KBM-7 (cell line): Measurements from ENCODE around the gene ATG16L2.
"Not testable (repeated sequence)": the region's sequence is repeated elsewhere in the genome, so short reads cannot be mapped to it uniquely, and the experiment has no call there.

Source experiments
- DNase-seq: peaks from one replicate; pipeline ENCODE4 v3.0.0-alpha.2; 2015
- in situ Hi-C: fragments of 300-500 bp; cut with MboI; formaldehyde crosslinking; loops from 2 replicates; pipeline ENCODE4 v1.14.3; 2020; ENCODE audit warnings: low sequenced_read_pairs, low pct_unique_long_range_greater_than_20kb, mixed read lengths

Gene ATG16L2

DNA sequence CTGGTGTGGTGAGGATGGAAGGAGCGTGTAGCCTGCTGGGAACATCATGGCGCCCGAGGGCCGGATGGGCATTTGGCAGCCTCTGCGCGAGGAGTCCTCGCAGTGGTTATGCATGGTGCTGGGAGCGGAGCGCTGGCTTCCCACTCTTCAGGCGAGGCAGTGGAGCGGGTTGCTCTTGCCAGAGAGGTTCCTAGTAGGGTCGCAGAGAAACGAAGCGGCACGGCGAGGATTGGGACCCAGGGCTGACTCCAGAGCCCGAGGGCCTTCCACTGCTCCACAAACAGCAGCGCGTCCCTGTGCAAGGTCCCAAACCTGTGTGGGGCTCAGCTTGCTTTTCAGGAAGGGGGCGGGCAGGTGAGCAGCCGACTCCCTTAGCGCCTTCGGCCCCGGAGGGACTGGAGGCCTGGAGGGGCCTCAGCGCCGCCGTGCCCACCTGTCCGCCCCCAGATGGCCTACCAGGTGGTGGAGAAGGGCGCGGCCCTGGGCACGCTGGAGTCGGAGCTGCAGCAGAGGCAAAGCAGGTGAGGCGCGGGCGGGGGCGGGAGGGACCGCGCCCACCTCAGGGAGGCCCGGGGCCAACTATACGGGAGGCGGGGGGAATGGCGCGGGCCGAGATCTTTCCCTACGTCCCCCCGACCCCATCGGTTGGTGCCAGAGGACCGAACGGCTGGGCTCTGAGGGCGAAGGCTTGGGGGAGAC lies 7.2 kb downstream of the ATG16L2 start:
- no peak for DNase-seq
- in situ Hi-C loops, result no loop called here

DNA sequence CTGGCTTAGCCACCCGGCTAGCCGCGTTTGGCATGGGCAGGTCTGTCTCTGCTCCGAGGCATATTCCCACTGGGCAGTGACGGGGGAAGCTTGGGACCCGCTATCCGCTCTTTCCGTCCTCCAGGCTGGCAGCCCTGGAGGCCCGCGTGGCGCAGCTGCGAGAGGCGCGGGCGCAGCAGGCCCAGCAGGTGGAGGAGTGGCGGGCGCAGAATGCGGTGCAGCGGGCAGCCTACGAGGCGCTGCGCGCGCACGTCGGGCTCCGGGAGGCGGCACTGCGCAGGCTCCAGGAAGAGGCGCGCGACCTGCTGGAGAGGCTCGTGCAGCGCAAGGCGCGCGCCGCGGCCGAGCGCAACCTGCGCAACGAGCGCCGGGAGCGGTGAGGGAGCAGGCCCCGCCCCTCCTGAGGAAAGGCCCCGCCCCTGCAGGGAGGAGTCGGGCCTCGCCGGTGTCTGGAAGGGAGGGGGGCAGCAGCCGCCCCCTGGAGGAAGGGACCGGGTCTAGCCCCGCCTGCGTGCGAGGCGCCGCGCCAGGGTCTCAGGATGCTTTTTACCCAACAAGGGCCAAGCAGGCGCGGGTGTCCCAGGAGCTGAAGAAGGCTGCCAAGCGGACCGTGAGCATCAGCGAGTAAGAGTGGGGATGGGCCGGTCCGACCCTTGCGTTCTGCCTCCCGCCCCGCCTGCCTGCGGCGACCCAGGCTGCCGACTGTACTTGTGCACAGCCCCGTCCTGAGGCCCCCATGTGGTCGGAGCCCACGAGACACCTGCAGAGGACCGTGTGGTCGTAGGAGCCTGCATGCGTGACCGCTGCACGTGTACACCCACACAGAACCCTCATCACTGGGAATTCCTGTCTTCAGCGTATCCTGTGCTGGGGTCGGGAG lies 7.9 kb downstream of the ATG16L2 start:
- in situ Hi-C loops, result no loop called here

DNA sequence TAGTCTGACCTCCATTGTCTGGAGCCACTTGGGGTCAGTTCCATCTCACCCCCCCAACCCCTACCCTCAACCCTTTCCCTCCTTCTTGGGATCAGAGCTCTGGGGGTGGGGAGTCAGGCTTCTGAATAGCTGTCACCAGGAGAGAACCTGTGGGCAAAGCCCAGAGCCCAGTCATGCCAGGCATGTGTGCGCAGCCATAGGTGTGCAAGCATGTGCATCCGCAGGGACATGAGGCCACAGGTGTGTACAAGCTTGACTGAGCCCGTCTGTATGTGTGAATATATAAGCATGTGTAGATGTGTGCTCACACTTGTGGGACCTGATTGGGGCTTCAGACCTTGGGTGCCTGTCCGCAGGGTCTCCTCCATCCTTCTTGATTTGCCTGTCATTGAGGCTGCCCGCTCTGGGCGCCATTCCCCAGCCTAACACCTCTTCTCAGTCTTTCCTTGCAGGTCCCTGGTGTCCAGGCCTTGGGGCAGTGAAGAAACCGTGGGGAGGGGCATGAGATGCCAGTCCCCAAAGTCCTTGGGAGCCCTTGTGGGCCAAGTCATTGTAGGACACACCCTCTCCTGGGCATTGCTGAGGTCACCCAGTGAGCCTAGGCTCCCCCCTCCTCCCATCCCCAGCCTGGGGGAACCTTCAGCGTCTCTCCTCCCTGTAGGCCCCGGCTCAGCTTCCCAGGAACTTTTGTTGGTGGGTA lies 9.0 kb downstream of the ATG16L2 start:
- in situ Hi-C loops, result no loop called here
- DNase-seq, result no peak

More for the DNA sequence above, 7.9 kb downstream of the ATG16L2 start:
- DNase-seq, result no peak

DNA sequence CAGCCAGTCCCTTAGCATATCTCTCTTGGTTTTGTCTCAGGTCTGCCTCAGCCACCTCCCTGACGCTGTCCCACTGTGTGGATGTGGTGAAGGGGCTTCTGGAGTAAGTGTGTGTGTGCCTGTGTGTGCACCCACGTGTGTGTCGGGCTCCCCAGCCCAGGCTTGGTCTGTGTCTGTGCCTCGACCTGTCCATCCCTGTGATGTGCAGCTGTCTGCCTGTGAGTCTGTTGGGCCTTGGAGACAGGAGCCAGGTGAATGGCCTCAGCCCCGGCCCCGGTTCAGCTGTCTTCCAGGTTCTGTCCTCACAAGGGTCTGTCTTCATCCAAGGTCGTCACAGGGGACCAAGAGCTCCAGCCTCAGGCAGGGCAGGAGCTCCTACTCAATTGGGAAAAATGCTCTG lies 9.8 kb downstream of the ATG16L2 start:
- in situ Hi-C loops, result no loop called here
- DNase-seq, result no peak

DNA sequence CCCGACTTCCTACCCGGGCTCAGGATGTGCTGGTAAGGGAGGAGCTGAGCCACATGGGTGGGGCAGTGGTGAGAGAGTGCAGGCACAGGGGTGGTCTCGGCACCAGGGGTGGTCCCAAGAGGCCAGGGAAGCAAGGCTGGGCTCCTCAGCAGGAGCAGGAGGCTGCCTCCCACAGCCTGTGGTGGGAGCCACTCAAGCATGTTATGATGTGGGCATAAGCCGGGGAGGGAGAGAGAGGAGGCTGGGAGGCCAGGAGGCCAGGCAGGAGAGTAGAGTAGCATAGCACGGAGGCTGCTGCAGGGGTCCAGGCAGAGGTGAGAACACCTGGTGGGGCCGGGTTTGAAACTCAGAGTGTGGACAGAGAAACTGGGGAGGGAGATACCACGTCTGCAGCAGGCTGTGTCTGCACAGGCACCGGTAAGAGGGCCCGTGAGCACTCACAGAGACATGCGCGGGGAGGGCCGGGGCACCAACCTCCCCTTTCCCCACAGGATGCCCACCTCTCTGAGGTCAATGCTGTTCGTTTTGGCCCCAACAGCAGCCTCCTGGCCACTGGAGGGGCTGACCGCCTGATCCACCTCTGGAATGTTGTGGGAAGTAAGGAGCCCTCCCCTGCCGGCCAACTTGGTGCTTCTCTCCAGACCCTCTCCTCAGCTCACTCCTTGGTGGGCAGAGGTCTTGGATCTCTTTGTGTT lies 10.7 kb downstream of the ATG16L2 start:
- no peak for DNase-seq
- in situ Hi-C loops, result loop anchor here (25.0 kb wide), 1 partner anchor 337 kb away; no protein-coding TSS in a partner anchor

DNA sequence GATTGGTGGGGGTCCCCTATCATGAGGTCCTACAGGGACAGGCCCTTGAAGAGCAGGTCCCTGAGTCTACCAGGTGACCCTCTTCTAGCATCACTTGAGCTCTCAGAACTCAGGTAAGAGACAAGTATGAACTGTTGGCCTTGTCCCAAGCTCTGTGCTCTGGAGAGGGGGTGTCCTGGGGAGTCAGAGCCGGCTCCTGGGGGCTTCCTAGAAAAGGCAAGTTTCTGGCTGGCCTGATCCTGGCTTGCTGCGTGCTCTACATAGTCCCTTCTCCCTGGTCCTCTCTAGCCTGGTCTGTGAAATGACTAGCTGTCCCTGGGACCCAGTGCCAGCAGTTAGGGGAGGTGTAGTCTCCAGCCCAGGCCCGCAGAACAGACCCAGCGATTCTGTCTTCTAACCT lies 11.4 kb downstream of the ATG16L2 start:
- in situ Hi-C loops, result loop anchor here (25.0 kb wide), 1 partner anchor 337 kb away; no protein-coding TSS in a partner anchor
- DNase-seq, result no peak

DNA sequence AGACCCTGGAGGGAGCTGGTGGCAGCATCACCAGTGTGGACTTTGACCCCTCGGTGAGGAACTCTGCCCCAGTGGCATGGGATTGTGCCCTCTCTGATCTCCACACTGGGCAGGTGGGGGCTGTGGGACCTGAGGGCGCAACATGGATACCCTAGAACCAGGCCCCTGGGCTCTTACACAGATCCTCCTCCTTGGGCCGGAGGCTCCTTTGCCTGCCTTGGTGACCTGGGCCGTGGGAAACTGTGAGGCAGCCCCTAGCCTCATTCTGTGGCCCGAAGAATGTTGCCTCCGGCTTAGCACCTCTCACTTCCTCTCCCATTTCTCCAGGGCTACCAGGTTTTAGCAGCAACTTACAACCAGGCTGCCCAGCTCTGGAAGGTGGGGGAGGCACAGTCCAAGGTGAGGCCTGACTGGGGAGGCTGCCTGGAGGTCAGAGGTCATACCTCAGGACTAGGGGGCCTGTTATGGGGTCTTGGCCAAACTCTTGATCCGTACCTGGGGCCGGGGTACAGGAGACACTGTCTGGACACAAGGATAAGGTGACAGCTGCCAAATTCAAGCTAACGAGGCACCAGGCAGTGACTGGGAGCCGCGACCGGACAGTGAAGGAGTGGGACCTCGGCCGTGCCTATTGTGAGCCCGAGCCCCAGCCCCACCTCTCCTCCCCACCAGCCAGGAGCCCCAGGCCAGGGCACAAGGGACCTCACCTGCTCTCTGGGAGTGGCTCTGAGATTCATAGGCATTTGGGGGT lies 12.2 kb downstream of the ATG16L2 start:
- in situ Hi-C loops, result loop anchor here (25.0 kb wide), 1 partner anchor 336 kb away; no protein-coding TSS in a partner anchor
- DNase-seq, result no peak

DNA sequence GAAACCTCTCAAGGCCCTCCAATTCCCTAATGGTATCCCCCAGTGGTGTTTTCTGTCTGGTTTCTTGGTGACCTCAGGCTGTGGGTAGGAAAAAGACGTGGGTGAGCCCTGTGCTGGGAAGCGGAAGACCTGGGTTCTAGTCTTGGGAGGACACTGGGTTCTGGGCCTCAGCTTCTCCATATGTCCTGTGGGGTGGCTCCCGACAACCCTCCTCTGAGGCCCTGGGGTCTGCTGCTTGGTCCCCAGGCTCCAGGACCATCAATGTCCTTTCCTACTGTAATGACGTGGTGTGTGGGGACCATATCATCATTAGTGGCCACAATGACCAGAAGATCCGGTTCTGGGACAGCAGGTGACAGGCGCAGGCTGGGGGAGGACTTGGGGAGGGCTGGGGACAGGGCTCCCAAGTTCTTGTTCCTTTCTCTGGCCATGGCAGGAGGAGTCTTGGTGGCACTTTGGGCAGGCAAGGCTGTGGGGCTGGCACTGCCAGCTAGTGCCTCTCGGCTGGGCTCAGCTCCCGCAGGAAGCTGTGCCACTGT lies 12.8 kb downstream of the ATG16L2 start:
- DNase-seq, result no peak
- in situ Hi-C loops, result loop anchor here (25.0 kb wide), 1 partner anchor 335 kb away; no protein-coding TSS in a partner anchor

DNA sequence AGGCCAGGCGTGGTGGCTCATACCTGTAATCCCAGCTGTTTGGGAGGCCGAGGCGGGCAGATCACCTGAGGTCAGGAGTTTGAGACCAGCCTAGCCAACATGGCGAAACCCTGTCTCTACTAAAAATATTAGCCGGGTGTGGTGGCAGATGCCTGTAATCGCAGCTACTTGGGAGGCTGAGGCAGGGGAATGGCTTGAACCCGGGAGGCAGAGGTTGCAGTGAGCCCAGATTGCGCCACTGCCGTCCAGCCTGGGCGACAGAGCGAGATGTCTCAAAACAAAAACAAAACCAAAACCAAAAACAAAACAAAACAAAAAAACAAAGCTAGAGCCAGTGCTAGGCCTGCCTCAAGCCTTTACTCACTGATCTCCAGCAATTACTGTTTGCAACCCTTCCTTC lies 13.4 kb downstream of the ATG16L2 start:
- DNase-seq, result not testable (repeated sequence)
- in situ Hi-C loops, result loop anchor here (25.0 kb wide), 1 partner anchor 335 kb away; no protein-coding TSS in a partner anchor

DNA sequence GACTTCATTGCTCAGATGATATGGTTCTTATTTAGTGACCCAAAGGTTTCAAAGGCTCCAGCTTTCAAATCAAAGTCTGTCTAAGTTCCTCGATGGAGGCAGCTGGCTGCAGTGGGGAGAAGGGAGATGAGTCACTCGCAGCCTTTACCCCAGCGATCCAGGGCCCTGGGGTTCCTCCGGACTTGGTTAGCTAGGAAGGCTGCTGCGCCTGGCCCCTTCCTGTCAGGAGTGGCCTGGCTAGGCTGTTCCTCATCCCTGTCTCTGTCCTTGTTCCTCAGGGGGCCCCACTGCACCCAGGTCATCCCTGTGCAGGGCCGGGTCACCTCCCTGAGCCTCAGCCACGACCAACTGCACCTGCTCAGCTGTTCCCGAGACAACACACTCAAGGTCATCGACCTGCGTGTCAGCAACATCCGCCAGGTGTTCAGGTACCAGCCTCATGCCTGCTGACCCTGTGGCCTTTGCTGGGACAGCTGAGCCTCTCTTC lies 13.9 kb downstream of the ATG16L2 start:
- in situ Hi-C loops, result loop anchor here (25.0 kb wide), 1 partner anchor 334 kb away; no protein-coding TSS in a partner anchor
- no peak for DNase-seq

DNA sequence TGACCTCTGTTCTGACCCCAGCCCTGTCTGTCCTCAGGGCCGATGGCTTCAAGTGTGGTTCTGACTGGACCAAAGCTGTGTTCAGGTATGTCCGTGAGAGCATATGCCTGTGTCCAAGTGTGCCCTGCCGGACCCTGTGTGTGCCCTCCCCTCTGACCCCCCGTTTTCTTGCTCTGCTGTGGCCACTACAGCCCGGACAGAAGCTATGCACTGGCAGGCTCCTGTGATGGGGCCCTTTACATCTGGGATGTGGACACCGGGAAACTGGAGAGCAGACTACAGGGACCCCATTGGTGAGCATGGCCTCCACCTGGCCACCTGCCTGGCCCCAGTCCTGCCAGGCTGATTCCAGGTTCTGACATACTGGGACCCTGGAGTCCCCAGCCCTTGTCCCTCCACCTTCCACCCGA lies 14.5 kb downstream of the ATG16L2 start:
- DNase-seq, result no peak
- in situ Hi-C loops, result loop anchor here (25.0 kb wide), 1 partner anchor 334 kb away; no protein-coding TSS in a partner anchor

DNA sequence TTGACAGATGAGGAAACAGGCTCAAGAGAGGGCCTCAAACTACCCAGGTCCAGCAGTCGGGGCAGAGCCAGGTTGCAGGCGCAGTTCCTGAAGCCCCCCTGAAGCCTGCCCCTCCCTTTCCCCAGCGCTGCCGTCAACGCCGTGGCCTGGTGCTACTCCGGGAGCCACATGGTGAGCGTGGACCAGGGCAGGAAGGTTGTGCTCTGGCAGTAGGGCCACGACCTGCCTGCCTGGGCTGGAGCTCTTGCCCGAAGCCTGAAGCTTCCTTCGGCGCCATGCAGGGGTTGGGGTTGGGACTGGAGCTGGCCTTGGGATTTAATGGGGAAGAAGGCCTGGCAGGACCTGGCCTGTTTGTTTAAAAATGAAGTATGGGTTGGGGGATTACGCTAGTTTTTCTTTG lies 15.0 kb downstream of the ATG16L2 start:
- DNase-seq, result no peak
- in situ Hi-C loops, result loop anchor here (25.0 kb wide), 1 partner anchor 333 kb away; no protein-coding TSS in a partner anchor

DNA sequence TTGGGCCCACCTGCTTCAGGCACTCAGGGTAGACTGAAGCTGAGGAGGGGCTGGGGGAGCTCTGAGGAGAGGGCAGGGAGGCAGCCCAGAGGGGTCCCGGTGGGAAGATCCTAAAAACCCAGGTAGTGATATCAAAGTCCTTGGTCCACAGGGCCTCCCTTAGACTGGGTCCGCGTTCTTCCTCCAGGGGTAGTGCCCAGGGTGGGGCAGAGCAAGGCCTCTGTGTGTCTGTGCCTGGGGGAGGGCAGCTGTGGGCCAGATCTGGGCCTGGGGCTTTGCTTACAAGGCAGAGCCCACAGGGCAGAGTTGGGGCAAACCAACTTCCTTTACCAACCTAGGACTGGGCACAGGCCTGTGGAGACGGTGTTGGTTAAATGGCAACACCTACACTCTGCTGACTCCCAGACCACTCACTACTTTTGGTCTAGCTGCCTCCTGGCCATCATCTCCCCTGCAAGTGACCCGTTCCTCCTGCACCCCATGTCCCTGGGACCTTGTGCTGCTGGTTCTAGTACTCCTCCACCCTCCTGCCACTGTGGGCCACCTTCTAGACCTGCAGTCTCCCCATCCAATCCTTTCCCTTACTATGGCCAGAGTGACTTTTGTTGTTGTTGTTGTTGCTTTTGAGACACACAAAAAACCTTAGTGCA lies 15.8 kb downstream of the ATG16L2 start:
- in situ Hi-C loops, result loop anchor here (25.0 kb wide), 1 partner anchor 332 kb away; no protein-coding TSS in a partner anchor
- no peak for DNase-seq

DNA sequence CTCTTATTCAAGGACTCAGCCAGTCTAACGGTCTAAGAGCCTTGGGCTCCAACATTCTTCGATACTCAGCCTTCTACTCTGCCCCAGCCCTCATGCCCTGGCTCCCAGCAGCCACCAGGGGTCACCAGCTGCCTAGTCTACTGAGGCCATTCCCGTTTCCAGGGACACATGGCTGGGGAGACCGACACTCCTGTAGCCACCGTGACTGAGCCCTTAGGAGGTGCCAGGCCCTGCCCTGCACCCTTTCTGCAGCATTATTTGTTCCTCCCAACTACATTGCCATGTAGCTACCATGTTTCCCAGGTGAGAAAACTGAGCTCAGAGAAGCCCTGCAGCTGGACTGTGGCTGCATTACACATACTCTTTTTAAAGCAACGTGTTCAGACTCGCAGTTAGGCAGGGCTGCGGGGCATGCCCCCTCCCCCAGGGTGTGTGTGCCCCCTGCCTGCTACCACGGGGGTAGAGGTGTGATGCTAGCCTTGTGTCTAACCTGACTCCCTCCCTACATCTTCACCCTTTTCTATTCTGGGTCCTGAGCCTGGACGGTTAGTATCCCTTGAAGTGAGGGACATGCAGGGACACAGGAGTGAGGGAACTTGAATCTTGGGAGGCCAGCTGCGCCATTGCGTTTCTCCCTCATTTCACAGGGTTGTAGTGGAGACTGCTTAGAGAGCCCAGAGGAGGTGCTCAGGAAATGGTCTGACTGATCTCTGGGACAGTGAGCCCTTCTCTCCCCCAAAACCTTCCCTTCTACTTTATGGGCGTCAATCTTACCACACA lies 17.5 kb downstream of the ATG16L2 start:
- in situ Hi-C loops, result loop anchor here (25.0 kb wide), 1 partner anchor 331 kb away; no protein-coding TSS in a partner anchor
- peak; percentile 86 for DNase-seq

DNA sequence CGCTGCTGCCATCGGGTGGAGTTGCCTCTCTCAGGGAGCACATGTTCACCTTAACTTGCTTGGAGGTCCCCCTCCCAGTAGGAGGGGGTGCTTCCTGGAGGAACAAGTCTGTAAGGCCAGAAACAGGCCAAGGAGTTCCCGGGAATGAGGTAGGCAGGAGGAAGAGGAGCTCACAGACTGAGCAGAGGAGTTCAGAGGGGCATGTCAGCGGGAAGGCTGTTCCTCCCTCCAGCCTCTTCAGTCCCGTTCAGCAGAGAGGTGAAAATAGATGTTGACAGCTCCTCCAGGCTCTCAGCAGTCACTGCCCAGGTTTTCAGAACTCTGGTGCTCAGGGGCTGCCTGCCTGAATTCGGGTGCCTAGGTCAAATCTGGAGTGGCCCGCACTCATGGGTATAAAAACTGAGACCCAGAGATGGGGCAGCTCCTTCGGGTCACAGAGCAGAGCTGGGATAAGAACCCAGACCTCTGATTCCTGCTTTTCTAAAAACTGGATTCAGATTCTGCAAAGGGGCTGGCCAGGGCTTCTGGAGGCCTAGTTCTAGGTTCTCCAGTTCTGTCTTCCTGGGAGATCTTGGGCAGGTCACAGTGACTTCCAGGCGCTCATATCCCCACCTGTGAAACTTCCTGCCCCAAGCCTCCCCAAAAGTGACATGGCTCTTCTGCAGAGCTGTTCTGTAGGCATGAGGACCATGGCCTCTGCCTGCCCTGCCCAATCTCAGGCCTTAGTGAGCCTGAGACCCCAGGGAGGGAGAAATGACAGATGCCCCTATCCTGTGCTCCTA lies 18.3 kb downstream of the ATG16L2 start:
- in situ Hi-C loops, result loop anchor here (25.0 kb wide), 1 partner anchor 330 kb away; no protein-coding TSS in a partner anchor
- DNase-seq, result no peak
